ENCODE data around the gene EED.
A peak's percentile ranks its signal among the peaks of the same experiment; 100 is the strongest.

EED gene

GRCh38 chr11:86244063-86244521, 461 bp upstream of the EED start:
- no peaks in the 10 kb centered on the region for H3K27me3 ChIP-seq (ENCODE audit: insufficient read depth, poor library complexity, severe bottlenecking)
- peak; percentile 80 for DNase-seq (ENCODE audit: low spot score)
- no peak for TF ChIP-seq CTCF (IDR thresholded peaks at IDR 0.05; ENCODE audit: poor library complexity, severe bottlenecking)
- ATAC-seq (ENCODE audit: low read depth), result peak; percentile 74
- H3K9me3 ChIP-seq (ENCODE audit: severe bottlenecking), result no peaks in the 10 kb centered on the region
- 0 out of 2 replicates have a peak, but pooled peaks cover 4% of the 10 kb centered on the region for H3K36me3 ChIP-seq (ENCODE audit: low read depth)
- peaks cover 19% of the 10 kb centered on the region for H3K4me1 ChIP-seq (ENCODE audit: insufficient read depth, poor library complexity, severe bottlenecking)
- H3K4me3 ChIP-seq (ENCODE audit: severe bottlenecking), result peak overlapping the region; percentile 84
- H3K27ac ChIP-seq (ENCODE audit: poor library complexity, severe bottlenecking), result peak overlapping the region; percentile 88

DNA sequence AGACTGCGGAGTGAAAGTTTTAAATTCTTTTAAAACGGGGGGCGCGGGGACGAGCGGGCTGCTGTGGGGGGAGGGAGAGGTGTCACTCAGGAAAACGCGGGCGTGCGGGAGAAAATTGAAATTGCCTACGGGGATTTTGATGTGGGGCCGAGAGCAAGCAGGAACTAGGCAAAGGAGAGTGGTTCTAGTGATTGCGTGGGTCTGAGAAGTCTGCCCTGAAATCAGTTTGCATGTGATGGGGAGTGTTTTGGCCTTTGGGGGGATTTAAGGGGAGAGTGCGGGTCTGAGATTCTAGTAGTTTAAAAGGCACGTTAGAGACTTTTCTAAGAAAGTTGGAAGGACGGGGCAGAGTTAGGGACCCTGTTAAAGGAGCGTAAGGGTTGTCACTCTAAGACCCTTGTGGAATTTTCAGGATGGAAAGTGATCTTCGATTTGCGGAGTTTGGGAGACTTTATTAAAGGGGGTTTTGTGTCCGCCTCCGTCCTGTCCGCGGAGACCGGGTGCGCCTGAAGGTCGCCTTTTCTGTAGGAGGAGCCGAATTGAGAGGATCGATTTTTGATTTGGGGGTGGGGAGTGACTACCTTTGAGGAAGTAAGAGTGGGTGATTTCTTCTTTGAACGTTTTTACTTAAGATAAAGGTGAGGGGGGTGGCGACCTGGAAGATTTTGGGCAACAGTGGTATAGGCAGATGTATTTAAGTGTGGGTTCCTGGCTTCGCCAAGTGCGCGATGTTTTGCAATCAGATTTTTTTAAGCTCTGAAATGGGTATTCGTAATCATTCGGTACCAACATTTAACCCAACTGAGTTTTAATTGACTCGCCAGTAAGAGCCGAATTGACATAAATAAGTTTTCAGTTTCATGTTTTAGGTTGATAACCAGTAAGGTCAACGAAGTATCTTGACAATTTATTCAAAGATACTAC, 1.1 kb downstream of the EED start:
- Histone ChIP-seq H3K27ac (ENCODE audit: poor library complexity, severe bottlenecking) (peak overlapping the region; percentile 88), H3K4me1 (ENCODE audit: insufficient read depth, poor library complexity, severe bottlenecking) (peaks cover 24% of the 10 kb centered on the region), H3K36me3 (ENCODE audit: low read depth) (peaks cover 10% of the 10 kb centered on the region), H3K27me3 (ENCODE audit: insufficient read depth, poor library complexity, severe bottlenecking) (no peaks in the 10 kb centered on the region), H3K4me3 (ENCODE audit: severe bottlenecking) (peak overlapping the region; percentile 84), H3K9me3 (ENCODE audit: severe bottlenecking) (no peaks in the 10 kb centered on the region)
- peak; percentile 28 for ATAC-seq (ENCODE audit: low read depth)
- DNase-seq (ENCODE audit: low spot score), result no peak
- no peak for TF ChIP-seq CTCF (IDR thresholded peaks at IDR 0.05; ENCODE audit: poor library complexity, severe bottlenecking)

- peaks cover 28% of the 10 kb centered on the region for H3K4me1 ChIP-seq (ENCODE audit: insufficient read depth, poor library complexity, severe bottlenecking)
- peaks cover 17% of the 10 kb centered on the region for H3K36me3 ChIP-seq (ENCODE audit: low read depth)
- peak overlapping the region; percentile 88 for H3K27ac ChIP-seq (ENCODE audit: poor library complexity, severe bottlenecking)
- H3K9me3 ChIP-seq (ENCODE audit: severe bottlenecking), result no peaks in the 10 kb centered on the region
- ATAC-seq (ENCODE audit: low read depth) (no peak), DNase-seq (ENCODE audit: low spot score) (no peak)
- H3K27me3 ChIP-seq (ENCODE audit: insufficient read depth, poor library complexity, severe bottlenecking), result no peaks in the 10 kb centered on the region
- peak overlapping the region; percentile 84 for H3K4me3 ChIP-seq (ENCODE audit: severe bottlenecking)
- TF ChIP-seq CTCF (IDR thresholded peaks at IDR 0.05; ENCODE audit: poor library complexity, severe bottlenecking), result no peak
Measured at GRCh38 chr11:86246293-86246675, 1.7 kb downstream of the EED start.

DNA sequence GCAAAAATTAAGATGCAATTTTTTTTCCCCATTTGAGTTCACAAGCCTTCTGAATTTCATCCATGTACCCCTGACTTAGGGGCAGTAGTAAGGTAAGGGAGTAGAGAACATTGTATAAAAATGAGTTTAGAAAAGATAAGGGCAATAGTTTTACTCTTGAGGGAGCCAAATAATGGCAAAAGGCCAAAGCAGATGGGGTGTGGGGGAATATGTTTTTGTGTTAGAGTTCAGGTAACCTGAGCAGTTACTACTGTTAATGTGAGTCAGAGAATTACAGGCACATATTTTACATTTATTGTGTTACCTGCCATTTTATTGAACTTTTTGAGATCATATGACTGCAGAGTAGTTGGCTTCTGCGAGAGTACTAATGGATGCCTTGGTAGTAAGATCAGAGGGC, 3.1 kb downstream of the EED start:
- no peak for DNase-seq (ENCODE audit: low spot score)
- H3K4me3 ChIP-seq (ENCODE audit: severe bottlenecking), result no peak overlapping the region
- TF ChIP-seq CTCF (IDR thresholded peaks at IDR 0.05; ENCODE audit: poor library complexity, severe bottlenecking), result no peak
- H3K36me3 ChIP-seq (ENCODE audit: low read depth), result peaks cover 30% of the 10 kb centered on the region
- H3K4me1 ChIP-seq (ENCODE audit: insufficient read depth, poor library complexity, severe bottlenecking), result peaks cover 28% of the 10 kb centered on the region
- ATAC-seq (ENCODE audit: low read depth), result peak; percentile 18; the same call in 2 of the 3 replicates
- no peaks in the 10 kb centered on the region for H3K9me3 ChIP-seq (ENCODE audit: severe bottlenecking)
- H3K27me3 ChIP-seq (ENCODE audit: insufficient read depth, poor library complexity, severe bottlenecking), result no peaks in the 10 kb centered on the region
- no peak overlapping the region for H3K27ac ChIP-seq (ENCODE audit: poor library complexity, severe bottlenecking)

GRCh38 chr11:86248609-86249008, 4.1 kb downstream of the EED start:
- ATAC-seq (ENCODE audit: low read depth) (no peak), DNase-seq (ENCODE audit: low spot score) (no peak)
- H3K4me3 ChIP-seq (ENCODE audit: severe bottlenecking), result no peak overlapping the region
- TF ChIP-seq CTCF (IDR thresholded peaks at IDR 0.05; ENCODE audit: poor library complexity, severe bottlenecking), result no peak
- peaks cover 39% of the 10 kb centered on the region for H3K36me3 ChIP-seq (ENCODE audit: low read depth)
- H3K27me3 ChIP-seq (ENCODE audit: insufficient read depth, poor library complexity, severe bottlenecking), result no peaks in the 10 kb centered on the region
- no peaks in the 10 kb centered on the region for H3K9me3 ChIP-seq (ENCODE audit: severe bottlenecking)
- peaks cover 28% of the 10 kb centered on the region for H3K4me1 ChIP-seq (ENCODE audit: insufficient read depth, poor library complexity, severe bottlenecking)
- H3K27ac ChIP-seq (ENCODE audit: poor library complexity, severe bottlenecking), result no peak overlapping the region
